ENCODE measurements around the gene TMEM95. TPM values are rescaled to one million over a fixed set of nuclear protein-coding genes. Genes with fewer than 3 reads are reported as not detected.

Gene TMEM95
- total RNA-seq, 6 experiments from 2014 or later: not detected

- H3K36me3 Mint-ChIP-seq (ENCODE audit: low read depth): peaks cover 11% of the 10 kb centered on the region
Observed at GRCh38 chr17:7380321-7380720, 25.4 kb downstream of the TMEM95 start.

GRCh38 chr17:7380855-7381683 is 26.1 kb downstream of the TMEM95 start, which contains the start of gene TNK1:
TSS of gene TNK1 (plus strand) at chr17:7381089. CDS start at chr17:7382927, 1,838 bp downstream.
- Mint-ChIP-seq H3K27me3 (ENCODE audit: insufficient read depth) (peaks cover 19% of the 10 kb centered on the region), H3K4me1 (ENCODE audit: low read depth) (peaks cover 6% of the 10 kb centered on the region), H3K27ac (peak within 1 kb of the TSS; percentile 12; the same call in 1 of the 2 replicates)

More at GRCh38 chr17:7380321-7380720, 25.4 kb downstream of the TMEM95 start:
- Mint-ChIP-seq H3K4me3 (peak overlapping the region; percentile 67), H3K27me3 (ENCODE audit: insufficient read depth) (peaks cover 19% of the 10 kb centered on the region), H3K4me1 (ENCODE audit: low read depth) (peaks cover 6% of the 10 kb centered on the region), H3K27ac (no peak overlapping the region; the same call in 1 of the 2 replicates), H3K9me3 (peaks cover 11% of the 10 kb centered on the region)
- peak; percentile 18 for DNase-seq
- TF ChIP-seq CTCF (IDR thresholded peaks at IDR 0.05): no peak

GRCh38 chr17:7382901-7383300 is 27.9 kb downstream of the TMEM95 start:
- Mint-ChIP-seq H3K27ac (no peak overlapping the region), H3K9me3 (peaks cover 11% of the 10 kb centered on the region), H3K36me3 (ENCODE audit: low read depth) (peaks cover 11% of the 10 kb centered on the region), H3K27me3 (ENCODE audit: insufficient read depth) (peaks cover 19% of the 10 kb centered on the region), H3K4me3 (no peak overlapping the region), H3K4me1 (ENCODE audit: low read depth) (peaks cover 6% of the 10 kb centered on the region)
- TF ChIP-seq CTCF (IDR thresholded peaks at IDR 0.05): no peak
- no peak for DNase-seq

More at GRCh38 chr17:7380855-7381683, 26.1 kb downstream of the TMEM95 start, which contains the start of gene TNK1:
- Mint-ChIP-seq H3K36me3 (ENCODE audit: low read depth) (peaks cover 11% of the 10 kb centered on the region), H3K9me3 (peaks cover 11% of the 10 kb centered on the region), H3K4me3 (peak within 1 kb of the TSS; percentile 67)
- TF ChIP-seq CTCF (IDR thresholded peaks at IDR 0.05): no peak
- DNase-seq: no peak

- no peak for DNase-seq
- Mint-ChIP-seq H3K9me3 (peaks cover 11% of the 10 kb centered on the region), H3K27ac (no peak overlapping the region), H3K36me3 (ENCODE audit: low read depth) (peaks cover 11% of the 10 kb centered on the region), H3K4me3 (no peak overlapping the region), H3K4me1 (ENCODE audit: low read depth) (peaks cover 6% of the 10 kb centered on the region), H3K27me3 (ENCODE audit: insufficient read depth) (peaks cover 18% of the 10 kb centered on the region)
- TF ChIP-seq CTCF (IDR thresholded peaks at IDR 0.05): no peak
Observed at GRCh38 chr17:7383371-7383741, 28.4 kb downstream of the TMEM95 start.

- Mint-ChIP-seq H3K4me1 (ENCODE audit: low read depth) (peaks cover 6% of the 10 kb centered on the region), H3K27me3 (ENCODE audit: insufficient read depth) (peaks cover 18% of the 10 kb centered on the region)
Observed at GRCh38 chr17:7383742-7384488, 29.0 kb downstream of the TMEM95 start.

More at GRCh38 chr17:7383742-7384488, 29.0 kb downstream of the TMEM95 start:
- no peak for TF ChIP-seq CTCF (IDR thresholded peaks at IDR 0.05)
- no peak for DNase-seq
- Mint-ChIP-seq H3K4me3 (peak overlapping the region; percentile 37; the same call in 1 of the 2 replicates), H3K27ac (no peak overlapping the region), H3K36me3 (ENCODE audit: low read depth) (peaks cover 10% of the 10 kb centered on the region), H3K9me3 (peaks cover 11% of the 10 kb centered on the region)
